K562 (cell line): ENCODE measurements around the gene CPHXL2. TPM values are rescaled to one million over a fixed set of nuclear protein-coding genes. Genes with fewer than 3 reads are reported as not detected.

ENCODE experiments used
- ATAC-seq: fragments of 200-7000 bp; cut with Tn5 transposase; 3 replicates; pipeline ENCODE4 v1.9.1; 2020; ENCODE audit warnings: moderate library complexity
- BruUV-seq: library from RNA; stranded (reverse); fragments of 400-500 nt; replicated peaks from 2 replicates; lab custom pipeline; 2021; lab: Mats Ljungman, UMichigan
- CTCF ChIA-PET: fragments of 300-600 bp; formaldehyde crosslinking; extraction: SDS; loops from one replicate; lab custom pipeline; 2021; ENCODE audit warnings: low intra/inter-chr PET ratio; lab: Yijun Ruan, JAX
- POLR2A ChIA-PET: fragments of 300-600, 350-650 bp; sonication (Branson Sonifier 250); formaldehyde crosslinking; extraction: SDS; loops from one replicate; lab custom pipeline; 2021; ENCODE audit warnings: antibody characterized with exemption, inconsistent platforms; lab: Yijun Ruan, JAX
- DNase-seq, 4 experiments: peaks; one replicate each; pipeline versions ENCODE4 v3.0.0 to v3.0.0-alpha.2; 2011 to 2018; ENCODE audit warnings: low spot score in 3 of 4, mixed read lengths in 3 of 4; ENCODE audit errors: extremely low read depth in 1 of 4
- FAIRE-seq: peaks from 2 replicates; lab custom pipeline; 2011; peaks lifted over from hg19 to GRCh38; lab: Jason Lieb, UNC
- H2AFZ ChIP-seq: 2 replicates; pipeline ENCODE4 v1.6.0; 2011; ENCODE audit warnings: low read depth, low read length, control low read depth, inconsistent platforms
- H3K27ac ChIP-seq: fragments of 200-600 bp; 3 replicates; pipeline ENCODE4 v1.8.0; 2011; ENCODE audit warnings: low read depth, mild to moderate bottlenecking, control low read depth, inconsistent platforms, low read length, moderate library complexity, mixed read lengths; ENCODE audit errors: extremely low read depth
- H3K27me3 ChIP-seq, 2 experiments: fragments of 300-600 bp in 1 of 2; 2 replicates in 1 of 2; 3 replicates in 1 of 2; pipeline versions ENCODE4 v1.6.0 to v1.8.0; 2011; ENCODE audit warnings: inconsistent platforms in 2 of 2, low read length in 2 of 2, mild to moderate bottlenecking in 1 of 2, mixed read lengths in 1 of 2, moderate library complexity in 1 of 2; ENCODE audit not compliant: control insufficient read depth in 2 of 2, insufficient read depth in 2 of 2
- H3K36me3 ChIP-seq: fragments of 300-600 bp; 3 replicates; pipeline ENCODE4 v1.8.0; 2011; ENCODE audit warnings: mild to moderate bottlenecking, low read length, inconsistent platforms; ENCODE audit not compliant: control insufficient read depth, insufficient read depth
- H3K4me1 ChIP-seq, 2 experiments: fragments of 200-600 bp in 1 of 2; replicated peaks in 1 of 2; 2 replicates in 1 of 2; 3 replicates in 1 of 2; pipeline versions ENCODE4 v1.5.1 to v1.8.0; 2011; ENCODE audit warnings: inconsistent platforms in 2 of 2, low read length in 2 of 2, mild to moderate bottlenecking in 1 of 2, mixed read lengths in 1 of 2, moderate library complexity in 1 of 2; ENCODE audit not compliant: control insufficient read depth in 2 of 2, insufficient read depth in 2 of 2
- H3K4me2 ChIP-seq: 2 replicates; pipeline ENCODE4 v1.6.1; 2011; ENCODE audit warnings: low read length, control low read depth, inconsistent platforms, mixed read lengths; ENCODE audit not compliant: insufficient read depth
- H3K4me3 ChIP-seq: fragments of 200-600 bp; sonication (generic), shearing (Covaris generic); 2 replicates; pipeline ENCODE4 v1.5.1; 2016; ENCODE audit warnings: control low read depth, inconsistent platforms
- H3K79me2 ChIP-seq: fragments of 200-600 bp; 3 replicates; pipeline ENCODE4 v1.8.0; 2011; ENCODE audit warnings: low read length, inconsistent platforms; ENCODE audit not compliant: control insufficient read depth, insufficient read depth
- H3K9ac ChIP-seq, 2 experiments: 2 replicates each; pipeline versions ENCODE4 v1.6.0 to v1.6.1; 2011; ENCODE audit warnings: low read depth in 2 of 2, low read length in 2 of 2, control low read depth in 1 of 2, inconsistent platforms in 1 of 2, mild to moderate bottlenecking in 1 of 2, mixed read lengths in 1 of 2; ENCODE audit not compliant: insufficient read depth in 1 of 2
- H3K9me1 ChIP-seq: one replicate; pipeline ENCODE4 v1.6.0; 2011; ENCODE audit warnings: inconsistent platforms, mild to moderate bottlenecking, low read length, moderate library complexity; ENCODE audit not compliant: control insufficient read depth, insufficient read depth
- H3K9me3 ChIP-seq: replicated peaks from 2 replicates; pipeline ENCODE4 v1.5.1; 2011; ENCODE audit warnings: low read depth, low read length, inconsistent platforms; ENCODE audit not compliant: control insufficient read depth, insufficient read depth
- H4K20me1 ChIP-seq: replicated peaks from 2 replicates; pipeline ENCODE4 v1.6.1; 2011; ENCODE audit warnings: low read length, inconsistent platforms, mixed read lengths; ENCODE audit not compliant: control insufficient read depth, insufficient read depth
- DLX4 ChIP-seq: fragments of 250-450 bp; sonication (Bioruptor Pico); IDR thresholded peaks from 2 replicates; pipeline ENCODE4 v1.6.1; 2021; ENCODE audit warnings: mild to moderate bottlenecking
- E2F6 ChIP-seq, 2 experiments: IDR thresholded peaks; 2 replicates each; pipeline ENCODE4 v1.6.1; 2011; ENCODE audit warnings: borderline replicate concordance in 1 of 2, control low read depth in 1 of 2, low read depth in 1 of 2, low read length in 1 of 2, mild to moderate bottlenecking in 1 of 2, mixed read lengths in 1 of 2, moderate library complexity in 1 of 2; ENCODE audit not compliant: insufficient read depth in 1 of 2, insufficient read length in 1 of 2, poor library complexity in 1 of 2, severe bottlenecking in 1 of 2; ENCODE audit errors: extremely low read depth in 1 of 2
- HDAC8 ChIP-seq: fragments of 450-650 bp; IDR thresholded peaks from 2 replicates; pipeline ENCODE4 v1.6.1; 2016; ENCODE audit warnings: mild to moderate bottlenecking, missing genetic modification characterization, moderate library complexity, missing compliant biosample characterization
- HSF4 ChIP-seq: fragments of 250-450 bp; sonication (Bioruptor Pico); IDR thresholded peaks from 2 replicates; pipeline ENCODE4 v2.1.2; 2022; ENCODE audit warnings: mild to moderate bottlenecking, moderate library complexity, borderline replicate concordance
- KLF1 ChIP-seq: fragments of 450-650 bp; IDR thresholded peaks from 2 replicates; pipeline ENCODE4 v1.6.1; 2016; ENCODE audit warnings: missing genetic modification characterization, missing compliant biosample characterization
- RBM17 ChIP-seq: fragments of 200-400 bp; formaldehyde crosslinking; IDR thresholded peaks from 2 replicates; pipeline ENCODE4 v1.6.1; 2017; ENCODE audit warnings: low read depth, mild to moderate bottlenecking, low read length, borderline replicate concordance
- ZNF518B ChIP-seq: fragments of 250-450 bp; sonication (Bioruptor Pico); IDR thresholded peaks from 2 replicates; pipeline ENCODE4 v1.5.0; 2021; ENCODE audit warnings: mild to moderate bottlenecking, moderate library complexity
- WGBS: fragments of 100-300 bp; shearing (Covaris generic); methylation state at CpG from one replicate; pipeline ENCODE4 v1.1.6; 2016; ENCODE audit warnings: low coverage, mixed read lengths; ENCODE audit not compliant: insufficient coverage; ENCODE audit errors: missing lambda C conversion rate; 5-methylcytosine and 5-hydroxymethylcytosine counted together
- in situ Hi-C: fragments of 300-500 bp; cut with MboI; formaldehyde crosslinking; loops from 4 replicates; pipeline ENCODE4 v1.15.0; 2018; ENCODE audit warnings: inconsistent platforms, mixed read lengths
- intact Hi-C: fragments of 100-400 bp; cut with micrococcal nuclease; formaldehyde crosslinking; loops from 2 replicates; pipeline ENCODE4 v1.14.2; 2022
- polyA plus RNA-seq, 8 experiments: library from polyadenylated mRNA; depleted of rRNA in 4 of 8; stranded (reverse) in 5 of 8; unstranded in 3 of 8; fragments of >200 nt; fragmentation: Nextera tagmentation in 2 of 8; fragmentation: Illumina TruSeq in 1 of 8; extraction: Ambion mirVana in 2 of 8; extraction: Trizol in 1 of 8; gene quantifications; 2 replicates each; pipeline versions ENCODE4 v1.2.1 to v1.2.3, GENCODE V29; 2011 to 2014; ENCODE audit warnings: inconsistent platforms in 1 of 8, missing spikeins in 1 of 8
- total RNA-seq, 7 experiments: library from RNA; depleted of rRNA in 6 of 7; stranded (reverse); fragments of >200 nt in 6 of 7; fragmentation: Illumina TruSeq in 2 of 7; extraction: Trizol in 2 of 7; gene quantifications; 2 replicates each; pipeline versions ENCODE4 v1.2.1 to v1.2.3, GENCODE V29; 2011 to 2021; ENCODE audit warnings: low replicate concordance in 1 of 7

The CPHXL2 gene
- total and polyA plus RNA-seq, 9 of the 15 experiments (the other 6 are each of a cell fraction or from before 2014, with no cell fraction given) = not detected

GRCh38 chr16:75616521-75617010 lies 60.2 kb downstream of the CPHXL2 start (continued):
- TF ChIP-seq ZNF518B (CRISPR knock-in tag) (no peak), HSF4 (CRISPR knock-in tag) (no peak), DLX4 (CRISPR knock-in tag) (no peak)
- TF ChIP-seq, all 486 proteins: peak for 0

- Histone ChIP-seq H3K4me1 (peaks cover 6 to 9% of the 10 kb centered on the region in 2 experiments; a peak in 3 of 5 replicates), H3K4me3 (no peak overlapping the region), H3K9me1 (no peaks in the 10 kb centered on the region), H3K27ac (no peak overlapping the region), H3K9me3 (no peaks in the 10 kb centered on the region), H3K27me3 (no peaks in the 10 kb centered on the region), H2AFZ (no peak overlapping the region), H3K36me3 (peaks cover 57% of the 10 kb centered on the region), H3K79me2 (no peaks in the 10 kb centered on the region), H3K4me2 (no peak overlapping the region), H4K20me1 (no peaks in the 10 kb centered on the region), H3K9ac (no peak overlapping the region)
- WGBS = 100% methylated on average over 1 of the region's 2 CpGs
- no TSS peak for BruUV-seq
- FAIRE-seq (no peak), DNase-seq (no peak), ATAC-seq (no peak)
- POLR2A ChIA-PET = interaction anchor here (0.9 to 1.1 kb wide), 2 partner anchors 16 to 48 kb away, joined by 4 read pairs; no protein-coding TSS in a partner anchor
- TF ChIP-seq HDAC8 = no peak
- TF ChIP-seq RBM17 = no peak
- TF ChIP-seq E2F6 (IDR thresholded peaks at IDR 0.05; ENCODE audit: borderline replicate concordance in 1 of 2, extremely low read depth in 1 of 2, insufficient read depth in 1 of 2, insufficient read length in 1 of 2, low read depth in 1 of 2, low read length in 1 of 2, poor library complexity in 1 of 2, severe bottlenecking in 1 of 2) = no peak
- TF ChIP-seq KLF1 (tag) = no peak
- in situ Hi-C loops = no loop called here
- CTCF ChIA-PET = no interaction called here
- intact Hi-C loops = no loop called here
Observed at GRCh38 chr16:75615619-75616018, 61.2 kb downstream of the CPHXL2 start.
